Parathyroid adenoma (tissue), 2 donors: Measurements from ENCODE around the gene ADI1.
"Not testable (repeated sequence)": the region's sequence is repeated elsewhere in the genome, so short reads cannot be mapped to it uniquely, and the experiment has no call there.

ENCODE experiments used
- H2AFZ ChIP-seq: fragments of 300-600 bp; sonication (generic); one replicate; pipeline ENCODE4 v1.7.0; 2017; ENCODE audit warnings: antibody characterized with exemption, mild to moderate bottlenecking
- H3K27ac ChIP-seq: fragments of 300-600 bp; sonication (generic); one replicate; pipeline ENCODE4 v1.7.0; 2017
- H3K27me3 ChIP-seq: fragments of 300-600 bp; sonication (generic); one replicate; pipeline ENCODE4 v1.7.0; 2017; ENCODE audit warnings: low read length; ENCODE audit not compliant: control insufficient read depth, insufficient read depth
- H3K36me3 ChIP-seq: fragments of 300-600 bp; sonication (generic); one replicate; pipeline ENCODE4 v1.7.0; 2017; ENCODE audit warnings: low read length; ENCODE audit not compliant: control insufficient read depth, insufficient read depth
- H3K4me1 ChIP-seq: fragments of 300-600 bp; sonication (generic); one replicate; pipeline ENCODE4 v1.7.0; 2017; ENCODE audit warnings: control low read depth
- H3K4me2 ChIP-seq: fragments of 300-600 bp; sonication (generic); one replicate; pipeline ENCODE4 v1.7.0; 2017; ENCODE audit warnings: low read length
- H3K4me3 ChIP-seq: fragments of 300-600 bp; sonication (generic); one replicate; pipeline ENCODE4 v1.7.0; 2017; ENCODE audit warnings: low read depth, low read length
- H3K79me2 ChIP-seq: fragments of 300-600 bp; sonication (generic); one replicate; pipeline ENCODE4 v1.7.0; 2017; ENCODE audit warnings: control low read depth
- H3K9ac ChIP-seq: fragments of 300-600 bp; sonication (generic); one replicate; pipeline ENCODE4 v1.7.0; 2017; ENCODE audit warnings: mild to moderate bottlenecking
- H3K9me3 ChIP-seq: fragments of 300-600 bp; sonication (generic); one replicate; pipeline ENCODE4 v1.7.0; 2017; ENCODE audit warnings: low read length; ENCODE audit not compliant: control insufficient read depth
- TF ChIP-seq, protein P1 (sequence below): fragments of 300-600 bp; sonication (generic); IDR thresholded peaks from one replicate; pipeline ENCODE4 v1.7.0; 2017; ENCODE audit warnings: antibody characterized with exemption, mild to moderate bottlenecking
- donor health status: primary hyperparathyroidism.

The ADI1 gene

DNA sequence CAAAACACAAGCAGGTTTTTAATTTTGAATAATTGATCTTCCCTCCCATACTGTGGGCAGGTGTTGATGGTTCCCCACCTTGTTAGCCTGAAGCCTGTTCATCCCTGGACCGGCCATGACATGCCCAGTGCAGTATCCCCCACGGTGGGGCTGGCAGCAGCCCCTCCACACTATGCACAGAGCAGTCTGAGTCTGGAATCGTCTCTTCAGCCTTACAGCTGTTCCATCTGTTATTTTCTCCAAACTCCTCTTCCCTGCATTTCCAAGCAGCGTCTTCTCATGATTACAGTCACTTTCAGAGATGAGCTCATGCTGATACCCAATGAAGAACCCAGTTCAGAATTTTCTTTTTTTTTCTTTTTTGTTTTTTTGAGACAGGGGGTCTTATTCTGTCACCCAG is 68.2 kb downstream of the ADI1 start:
- Histone ChIP-seq H3K9me3 (no peaks in the 10 kb centered on the region), H3K4me3 (no peak overlapping the region), H3K4me2 (no peak overlapping the region), H3K27ac (no peak overlapping the region), H2AFZ (no peak overlapping the region), H3K4me1 (no peaks in the 10 kb centered on the region), H3K79me2 (peaks cover 21% of the 10 kb centered on the region), H3K27me3 (no peaks in the 10 kb centered on the region), H3K9ac (no peak overlapping the region), H3K36me3 (no peaks in the 10 kb centered on the region)
- TF ChIP-seq, protein P1, sequence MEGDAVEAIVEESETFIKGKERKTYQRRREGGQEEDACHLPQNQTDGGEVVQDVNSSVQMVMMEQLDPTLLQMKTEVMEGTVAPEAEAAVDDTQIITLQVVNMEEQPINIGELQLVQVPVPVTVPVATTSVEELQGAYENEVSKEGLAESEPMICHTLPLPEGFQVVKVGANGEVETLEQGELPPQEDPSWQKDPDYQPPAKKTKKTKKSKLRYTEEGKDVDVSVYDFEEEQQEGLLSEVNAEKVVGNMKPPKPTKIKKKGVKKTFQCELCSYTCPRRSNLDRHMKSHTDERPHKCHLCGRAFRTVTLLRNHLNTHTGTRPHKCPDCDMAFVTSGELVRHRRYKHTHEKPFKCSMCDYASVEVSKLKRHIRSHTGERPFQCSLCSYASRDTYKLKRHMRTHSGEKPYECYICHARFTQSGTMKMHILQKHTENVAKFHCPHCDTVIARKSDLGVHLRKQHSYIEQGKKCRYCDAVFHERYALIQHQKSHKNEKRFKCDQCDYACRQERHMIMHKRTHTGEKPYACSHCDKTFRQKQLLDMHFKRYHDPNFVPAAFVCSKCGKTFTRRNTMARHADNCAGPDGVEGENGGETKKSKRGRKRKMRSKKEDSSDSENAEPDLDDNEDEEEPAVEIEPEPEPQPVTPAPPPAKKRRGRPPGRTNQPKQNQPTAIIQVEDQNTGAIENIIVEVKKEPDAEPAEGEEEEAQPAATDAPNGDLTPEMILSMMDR, result no peak

DNA sequence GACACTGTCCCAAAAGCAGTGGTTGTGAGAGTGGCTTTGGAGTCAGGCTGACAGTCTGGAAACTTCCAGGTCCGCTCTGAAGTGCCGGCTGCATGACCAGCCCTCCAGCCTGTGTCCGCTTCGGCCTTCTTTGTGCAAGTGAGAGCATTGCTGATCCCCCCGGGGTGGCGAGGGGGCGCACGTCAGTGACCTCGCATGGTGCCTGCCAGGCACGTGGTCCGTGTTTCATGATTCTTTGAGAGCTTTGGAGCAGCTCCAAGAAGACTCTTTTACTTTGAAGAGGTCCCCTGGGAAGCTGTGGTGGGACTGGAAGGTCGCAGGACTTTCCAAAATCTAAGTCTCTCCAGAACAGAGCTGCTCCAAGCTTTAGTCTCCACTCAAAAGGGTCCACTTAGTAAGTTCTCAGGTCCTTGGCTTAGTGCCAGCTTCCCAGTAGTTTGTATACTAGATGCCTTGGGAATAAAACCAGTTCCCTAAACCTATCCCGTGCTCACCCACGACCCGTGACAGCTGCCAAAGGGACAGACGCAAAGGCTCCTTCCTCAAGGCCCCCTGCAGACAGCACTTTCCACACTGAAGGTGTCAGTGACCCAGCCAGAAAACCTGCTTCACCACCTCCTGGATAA is 68.8 kb downstream of the ADI1 start:
- TF ChIP-seq, protein P1, result no peak
- no peaks in the 10 kb centered on the region for H3K36me3 ChIP-seq
- no peak overlapping the region for H3K4me2 ChIP-seq
- H3K9ac ChIP-seq, result no peak overlapping the region
- H3K9me3 ChIP-seq, result no peaks in the 10 kb centered on the region
- H3K4me3 ChIP-seq, result no peak overlapping the region
- H3K79me2 ChIP-seq, result peaks cover 21% of the 10 kb centered on the region
- H3K27ac ChIP-seq, result no peak overlapping the region
- no peak overlapping the region for H2AFZ ChIP-seq
- no peaks in the 10 kb centered on the region for H3K4me1 ChIP-seq
- H3K27me3 ChIP-seq, result no peaks in the 10 kb centered on the region

DNA sequence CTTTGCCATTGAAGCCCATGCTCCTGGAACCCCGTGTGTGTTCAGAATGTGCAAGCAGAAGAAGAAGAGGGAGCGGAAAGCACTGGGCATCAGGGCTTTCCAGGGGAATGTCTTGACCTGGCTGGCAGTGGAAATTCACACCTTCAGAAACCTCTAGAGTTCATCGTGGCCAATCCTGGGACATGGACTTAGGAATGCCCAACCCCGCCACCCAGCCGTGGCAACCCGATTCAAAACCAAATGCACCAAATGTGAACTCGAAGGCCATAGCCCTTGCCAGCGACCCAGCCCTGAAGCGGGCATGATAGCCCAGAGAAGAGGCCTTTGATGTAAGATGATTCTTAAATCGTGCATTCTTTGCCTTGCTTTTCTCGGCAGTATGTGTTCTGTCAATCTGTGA is 69.4 kb downstream of the ADI1 start:
- Histone ChIP-seq H3K4me2 (no peak overlapping the region), H2AFZ (no peak overlapping the region), H3K27ac (no peak overlapping the region), H3K27me3 (no peaks in the 10 kb centered on the region), H3K9me3 (no peaks in the 10 kb centered on the region), H3K9ac (no peak overlapping the region), H3K4me3 (no peak overlapping the region), H3K36me3 (no peaks in the 10 kb centered on the region), H3K79me2 (peaks cover 21% of the 10 kb centered on the region), H3K4me1 (no peaks in the 10 kb centered on the region)
- TF ChIP-seq, protein P1, result no peak

DNA sequence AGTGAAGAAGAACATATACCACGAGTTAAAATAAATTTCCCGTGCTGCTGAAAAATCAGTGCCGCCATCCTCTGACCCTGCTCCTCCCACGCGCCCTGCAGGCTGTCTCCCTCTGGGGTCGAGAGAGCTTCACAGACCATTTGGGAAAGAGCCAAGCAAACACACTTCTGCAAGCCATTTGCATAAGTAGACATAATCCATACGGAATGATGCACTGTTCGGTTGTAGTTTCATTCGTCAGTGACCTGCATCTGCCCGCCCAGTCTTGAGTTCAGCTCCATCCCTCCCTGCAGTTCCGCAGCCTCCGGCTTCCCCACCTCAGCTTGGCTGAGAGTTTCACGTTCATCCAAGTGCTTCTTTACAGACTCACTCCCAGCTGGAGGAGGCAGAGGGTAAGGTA is 70.2 kb downstream of the ADI1 start:
- Histone ChIP-seq H3K4me3 (no peak overlapping the region), H3K9ac (no peak overlapping the region), H3K36me3 (no peaks in the 10 kb centered on the region), H3K79me2 (peaks cover 15% of the 10 kb centered on the region), H3K27me3 (no peaks in the 10 kb centered on the region), H3K4me2 (no peak overlapping the region), H3K9me3 (no peaks in the 10 kb centered on the region), H3K4me1 (no peaks in the 10 kb centered on the region), H2AFZ (no peak overlapping the region), H3K27ac (no peak overlapping the region)
- TF ChIP-seq, protein P1, result no peak

DNA sequence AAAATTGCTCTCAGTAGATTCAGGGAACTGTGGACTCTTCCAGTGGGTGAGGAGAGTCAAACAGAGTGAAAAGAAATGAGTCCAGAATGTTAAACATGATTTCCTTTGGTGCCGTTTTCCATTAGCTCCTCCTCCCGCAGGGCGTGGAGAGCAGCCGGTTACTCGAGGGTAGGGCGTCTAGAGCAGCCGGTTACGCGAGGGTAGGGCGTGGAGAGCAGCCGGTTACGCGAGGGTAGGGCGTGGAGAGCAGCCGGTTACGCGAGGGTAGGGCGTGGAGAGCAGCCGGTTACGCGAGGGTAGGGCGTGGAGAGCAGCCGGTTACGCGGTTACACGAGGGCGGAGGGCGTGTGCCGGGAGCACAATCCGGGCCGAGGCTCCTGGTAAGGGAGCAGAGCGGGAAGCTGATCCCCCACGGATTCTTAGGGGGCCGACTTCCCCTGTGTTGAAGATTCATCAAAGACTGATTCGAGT is 70.9 kb downstream of the ADI1 start:
- H3K9me3 ChIP-seq, H3K27me3 ChIP-seq, H3K4me2 ChIP-seq, H2AFZ ChIP-seq, H3K4me1 ChIP-seq, H3K36me3 ChIP-seq, H3K4me3 ChIP-seq, H3K27ac ChIP-seq, H3K9ac ChIP-seq: not testable (repeated sequence)
- peaks cover 15% of the 10 kb centered on the region for H3K79me2 ChIP-seq
